ENCODE results near the gene RBSN.

Gene RBSN

GRCh38 chr3:15038306-15038705, 60.6 kb downstream of the RBSN start:
- Histone ChIP-seq H3K4me3 (ENCODE audit: low read depth, low read length) (no peak overlapping the region), H3K27ac (no peak overlapping the region), H3K27me3 (replicated peaks) (no peaks in the 10 kb centered on the region), H3K36me3 (replicated peaks) (peaks cover 51% of the 10 kb centered on the region)
- TF ChIP-seq CTCF (IDR thresholded peaks at IDR 0.05; ENCODE audit: low read depth, low read length, missing control alignments), result no peak
- in situ Hi-C loops (cut with HindIII; ENCODE audit: low pct_ligation_motif_present, low sequenced_read_pairs), result no loop called here
- DNase-seq, result no peak

GRCh38 chr3:15033103-15033502, 65.8 kb downstream of the RBSN start:
- Histone ChIP-seq H3K27me3 (replicated peaks) (no peaks in the 10 kb centered on the region), H3K27ac (no peak overlapping the region), H3K4me3 (ENCODE audit: low read depth, low read length) (no peak overlapping the region), H3K36me3 (replicated peaks) (peaks cover 65% of the 10 kb centered on the region)
- in situ Hi-C loops (cut with HindIII; ENCODE audit: low pct_ligation_motif_present, low sequenced_read_pairs), result no loop called here
- no peak for TF ChIP-seq CTCF (IDR thresholded peaks at IDR 0.05; ENCODE audit: low read depth, low read length, missing control alignments)
- DNase-seq, result no peak

- Histone ChIP-seq H3K36me3 (replicated peaks) (peaks cover 62% of the 10 kb centered on the region), H3K27ac (no peak overlapping the region), H3K4me3 (ENCODE audit: low read depth, low read length) (no peak overlapping the region), H3K27me3 (replicated peaks) (no peaks in the 10 kb centered on the region)
- DNase-seq, result no peak
- in situ Hi-C loops (cut with HindIII; ENCODE audit: low pct_ligation_motif_present, low sequenced_read_pairs), result no loop called here
- TF ChIP-seq CTCF (IDR thresholded peaks at IDR 0.05; ENCODE audit: low read depth, low read length, missing control alignments), result no peak
Observed at GRCh38 chr3:15032650-15033049, 66.3 kb downstream of the RBSN start.

- in situ Hi-C loops (cut with HindIII; ENCODE audit: low pct_ligation_motif_present, low sequenced_read_pairs), result no loop called here
- no peak overlapping the region for H3K27ac ChIP-seq
- no peaks in the 10 kb centered on the region for H3K27me3 ChIP-seq (replicated peaks)
- TF ChIP-seq CTCF (IDR thresholded peaks at IDR 0.05; ENCODE audit: low read depth, low read length, missing control alignments), result no peak
- peaks cover 58% of the 10 kb centered on the region for H3K36me3 ChIP-seq (replicated peaks)
- no peak overlapping the region for H3K4me3 ChIP-seq (ENCODE audit: low read depth, low read length)
- no peak for DNase-seq
Observed at GRCh38 chr3:15029625-15030024, 69.3 kb downstream of the RBSN start.

- in situ Hi-C loops (cut with HindIII; ENCODE audit: low pct_ligation_motif_present, low sequenced_read_pairs), result no loop called here
Observed at GRCh38 chr3:15023719-15024118, 75.2 kb downstream of the RBSN start.

More at GRCh38 chr3:15023719-15024118, 75.2 kb downstream of the RBSN start:
- Histone ChIP-seq H3K4me3 (ENCODE audit: low read depth, low read length) (no peak overlapping the region), H3K27me3 (replicated peaks) (no peaks in the 10 kb centered on the region), H3K36me3 (replicated peaks) (peaks cover 49% of the 10 kb centered on the region), H3K27ac (no peak overlapping the region)
- DNase-seq, result no peak
- TF ChIP-seq CTCF (IDR thresholded peaks at IDR 0.05; ENCODE audit: low read depth, low read length, missing control alignments), result no peak

Measured in brain microvascular endothelial cell (primary cell).